Thoracic aorta (tissue), 2 donors: ENCODE data around the gene PPFIA4. TPM values are rescaled to one million over a fixed set of nuclear protein-coding genes. Genes with fewer than 3 reads are reported as not detected.

ENCODE experiments used
- ATAC-seq: fragments of 150-250 bp; one replicate; pipeline ENCODE4 v1.8.0; 2017; ENCODE audit warnings: low read depth; ENCODE audit not compliant: insufficient number of reproducible peaks, low FRiP score
- DNase-seq: peaks from one replicate; pipeline ENCODE4 v3.0.0-alpha.2; 2020; ENCODE audit warnings: low spot score
- H3K27ac ChIP-seq, 2 donors: fragments of 200-600 bp; sonication (generic); 1 replicate in 1 of 2; 2 replicates in 1 of 2; pipeline ENCODE4 v1.5.1; 2016; ENCODE audit warnings: mild to moderate bottlenecking in 2 of 2, moderate library complexity in 2 of 2
- H3K27me3 ChIP-seq: fragments of 200-600 bp; sonication (generic); replicated peaks from 2 replicates; pipeline ENCODE4 v1.6.0; 2016; ENCODE audit warnings: mild to moderate bottlenecking; ENCODE audit not compliant: insufficient read depth
- H3K36me3 ChIP-seq: fragments of 200-600 bp; sonication (generic); one replicate; pipeline ENCODE4 v1.5.1; 2016
- H3K4me1 ChIP-seq, 2 donors: fragments of 200-600 bp; sonication (generic); 1 replicate in 1 of 2; 2 replicates in 1 of 2; pipeline versions ENCODE4 v1.5.1 to v1.6.0; 2016; ENCODE audit warnings: low read depth in 2 of 2, mild to moderate bottlenecking in 1 of 2; ENCODE audit not compliant: control insufficient read depth in 1 of 2
- H3K4me3 ChIP-seq: fragments of 200-600 bp; sonication (generic); 2 replicates; pipeline ENCODE4 v1.5.1; 2016; ENCODE audit warnings: mild to moderate bottlenecking
- H3K9me3 ChIP-seq: fragments of 200-600 bp; sonication (generic); 2 replicates; pipeline ENCODE4 v1.5.1; 2016
- total RNA-seq, 2 donors: library from RNA; depleted of rRNA; stranded (reverse); fragments of >200 nt; gene quantifications; one replicate each; pipeline versions ENCODE4 v1.1.0 to v1.2.3, GENCODE V29; 2016
- TF ChIP-seq, protein P1 (sequence below): fragments of 200-600 bp; sonication (generic); IDR thresholded peaks from one replicate; pipeline ENCODE4 v1.5.1; 2019; ENCODE audit warnings: antibody characterized with exemption

Gene PPFIA4
- total RNA-seq, 2 donors from 2014 or later: 13.5 to 16.5 TPM

DNA sequence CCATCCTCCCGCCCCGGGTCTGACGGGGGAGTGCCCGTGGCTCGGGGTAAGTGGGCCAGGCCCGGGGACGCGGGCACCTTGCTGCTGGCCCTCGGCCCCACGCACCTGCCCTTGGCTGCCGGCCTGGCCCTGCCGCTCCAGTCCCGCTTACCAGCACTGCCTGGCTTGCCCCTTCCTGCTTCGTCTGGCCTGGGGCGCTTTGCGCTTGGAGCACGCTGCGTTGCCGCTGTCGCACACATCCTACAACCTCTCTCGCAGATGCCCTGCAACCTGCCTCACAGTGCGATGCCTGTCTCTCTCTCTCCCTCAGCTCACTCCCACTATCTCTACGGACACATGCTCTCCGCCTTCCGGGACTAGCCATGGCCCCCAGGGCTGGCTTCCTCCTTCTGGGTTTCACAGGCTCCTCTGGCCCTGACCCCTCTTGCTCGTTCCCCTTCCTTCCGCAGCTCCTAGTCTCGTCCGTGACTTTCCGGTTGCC, 49.8 kb downstream of the PPFIA4 start:
- TF ChIP-seq, protein P1, sequence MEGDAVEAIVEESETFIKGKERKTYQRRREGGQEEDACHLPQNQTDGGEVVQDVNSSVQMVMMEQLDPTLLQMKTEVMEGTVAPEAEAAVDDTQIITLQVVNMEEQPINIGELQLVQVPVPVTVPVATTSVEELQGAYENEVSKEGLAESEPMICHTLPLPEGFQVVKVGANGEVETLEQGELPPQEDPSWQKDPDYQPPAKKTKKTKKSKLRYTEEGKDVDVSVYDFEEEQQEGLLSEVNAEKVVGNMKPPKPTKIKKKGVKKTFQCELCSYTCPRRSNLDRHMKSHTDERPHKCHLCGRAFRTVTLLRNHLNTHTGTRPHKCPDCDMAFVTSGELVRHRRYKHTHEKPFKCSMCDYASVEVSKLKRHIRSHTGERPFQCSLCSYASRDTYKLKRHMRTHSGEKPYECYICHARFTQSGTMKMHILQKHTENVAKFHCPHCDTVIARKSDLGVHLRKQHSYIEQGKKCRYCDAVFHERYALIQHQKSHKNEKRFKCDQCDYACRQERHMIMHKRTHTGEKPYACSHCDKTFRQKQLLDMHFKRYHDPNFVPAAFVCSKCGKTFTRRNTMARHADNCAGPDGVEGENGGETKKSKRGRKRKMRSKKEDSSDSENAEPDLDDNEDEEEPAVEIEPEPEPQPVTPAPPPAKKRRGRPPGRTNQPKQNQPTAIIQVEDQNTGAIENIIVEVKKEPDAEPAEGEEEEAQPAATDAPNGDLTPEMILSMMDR: no peak
- no peaks in the 10 kb centered on the region for H3K27me3 ChIP-seq
- H3K9me3 ChIP-seq: no peaks in the 10 kb centered on the region
- H3K4me1 ChIP-seq: no peaks in the 10 kb centered on the region
- peaks cover 4% of the 10 kb centered on the region for H3K36me3 ChIP-seq
- peak overlapping the region; percentile 61 for H3K4me3 ChIP-seq
- ATAC-seq (no peak), DNase-seq (no peak)
- no peak overlapping the region for H3K27ac ChIP-seq

DNA sequence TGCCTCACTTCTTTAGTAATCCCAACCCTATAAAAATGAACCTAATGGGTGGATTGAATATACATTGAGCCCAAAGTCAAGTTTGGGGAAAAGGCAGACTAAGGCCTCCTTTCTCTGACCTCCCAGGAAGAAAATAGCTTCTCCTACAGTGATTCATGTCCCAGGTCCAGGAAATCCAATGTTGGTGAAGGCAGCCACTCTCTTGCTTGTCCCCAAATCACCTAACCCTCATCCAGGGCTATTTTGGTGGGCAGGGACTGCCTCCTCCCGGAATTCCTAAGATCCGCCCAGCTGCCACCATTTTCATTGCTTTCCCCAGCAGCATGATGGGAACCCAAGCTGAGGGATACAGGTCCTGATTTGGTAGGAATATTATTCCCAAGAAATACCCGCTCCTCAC, 51.1 kb downstream of the PPFIA4 start:
- Histone ChIP-seq H3K4me1 (no peaks in the 10 kb centered on the region), H3K27me3 (no peaks in the 10 kb centered on the region), H3K4me3 (no peak overlapping the region), H3K36me3 (no peaks in the 10 kb centered on the region), H3K9me3 (no peaks in the 10 kb centered on the region), H3K27ac (no peak overlapping the region)
- DNase-seq (no peak), ATAC-seq (no peak)
- TF ChIP-seq, protein P1: no peak

DNA sequence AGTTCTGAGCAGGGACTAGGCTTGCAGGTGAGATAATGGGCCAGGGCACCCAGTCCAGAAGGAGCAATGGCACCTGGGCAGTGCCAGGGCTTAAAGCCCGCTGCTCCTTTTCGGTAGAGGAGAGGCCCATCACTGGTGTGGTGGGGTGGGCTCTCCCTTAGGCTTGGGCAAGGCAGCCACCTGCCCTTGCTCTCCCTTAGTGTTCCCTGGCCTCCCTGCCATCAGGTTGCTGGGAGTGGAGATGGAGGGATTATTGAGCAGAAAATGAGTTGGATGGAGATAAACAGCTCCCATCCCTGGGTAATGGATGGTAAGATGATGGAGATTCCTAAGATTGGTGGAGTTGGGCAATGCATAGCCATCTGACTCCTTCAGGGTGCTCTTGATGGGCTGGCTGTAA, 51.7 kb downstream of the PPFIA4 start:
- no peak for ATAC-seq
- no peak for DNase-seq
- TF ChIP-seq, protein P1: no peak

DNA sequence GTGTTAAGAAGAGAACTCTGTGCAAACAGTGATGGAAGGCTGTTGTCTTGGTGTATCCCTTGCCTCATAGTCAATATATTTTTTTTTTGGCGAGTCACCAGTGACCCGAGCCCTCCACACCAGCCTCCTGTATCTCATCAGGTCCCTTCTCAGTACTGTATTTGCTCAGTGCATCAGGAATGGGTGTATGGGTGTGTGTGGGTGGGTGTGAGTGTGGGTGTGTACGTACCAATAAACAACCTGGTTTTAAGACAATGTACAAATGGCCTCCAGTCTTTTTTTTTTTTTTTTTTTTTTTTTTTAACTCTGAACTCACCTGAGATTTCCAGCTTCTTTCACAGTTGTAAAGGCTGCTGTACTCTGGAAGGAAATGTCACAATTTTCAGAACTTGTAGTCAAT, 52.2 kb downstream of the PPFIA4 start:
- Histone ChIP-seq H3K27ac (no peak overlapping the region), H3K9me3 (no peaks in the 10 kb centered on the region), H3K4me3 (no peak overlapping the region), H3K36me3 (no peaks in the 10 kb centered on the region), H3K27me3 (no peaks in the 10 kb centered on the region), H3K4me1 (no peaks in the 10 kb centered on the region)
- DNase-seq: no peak
- ATAC-seq: no peak
- TF ChIP-seq, protein P1: no peak

More for the DNA sequence above, 51.7 kb downstream of the PPFIA4 start:
- no peaks in the 10 kb centered on the region for H3K9me3 ChIP-seq
- H3K27me3 ChIP-seq: no peaks in the 10 kb centered on the region
- no peaks in the 10 kb centered on the region for H3K36me3 ChIP-seq
- H3K4me1 ChIP-seq: no peaks in the 10 kb centered on the region
- H3K27ac ChIP-seq: no peak overlapping the region
- no peak overlapping the region for H3K4me3 ChIP-seq

DNA sequence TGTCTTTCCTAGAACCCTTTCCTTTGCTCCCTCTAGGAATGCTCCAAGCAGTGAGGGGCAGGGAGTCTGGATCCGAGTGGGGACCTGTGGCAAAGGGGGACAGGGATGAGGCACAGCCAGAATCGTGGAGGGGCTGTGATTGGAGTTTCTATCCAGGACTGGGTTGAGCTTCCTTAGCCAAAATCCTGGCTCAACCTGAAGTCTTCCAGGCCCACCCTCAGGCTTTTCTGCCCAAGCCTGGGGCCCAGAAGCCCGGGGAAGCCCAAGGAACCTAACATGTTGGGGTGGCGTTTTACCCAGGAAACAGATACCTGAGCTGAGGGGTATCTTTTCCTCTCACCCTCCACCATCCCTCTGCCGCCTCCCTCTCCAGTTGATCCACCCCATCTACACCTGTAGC, 54.2 kb downstream of the PPFIA4 start:
- H3K9me3 ChIP-seq: no peaks in the 10 kb centered on the region
- no peaks in the 10 kb centered on the region for H3K27me3 ChIP-seq
- ATAC-seq: no peak
- H3K4me1 ChIP-seq: no peaks in the 10 kb centered on the region
- no peaks in the 10 kb centered on the region for H3K36me3 ChIP-seq
- no peak for DNase-seq
- H3K4me3 ChIP-seq: no peak overlapping the region
- TF ChIP-seq, protein P1: no peak
- no peak overlapping the region for H3K27ac ChIP-seq
